ENCODE data around the gene FOXJ1. TPM values are rescaled to one million over a fixed set of nuclear protein-coding genes. Genes with fewer than 3 reads are reported as not detected.

The FOXJ1 gene
- total and polyA plus RNA-seq, 2 of the 13 experiments (the other 11 are each of a cell fraction or from before 2014, with no cell fraction given): 0.98 to 1.6 TPM

GRCh38 chr17:76132574-76133338 lies 8.3 kb downstream of the FOXJ1 start (continued):
- TF ChIP-seq ZHX2 (IDR thresholded peaks at IDR 0.05; ENCODE audit: low read depth) (no peak), ZHX2 (CRISPR knock-in tag; IDR thresholded peaks at IDR 0.05; ENCODE audit: borderline replicate concordance) (no peak), CEBPZ (IDR thresholded peaks at IDR 0.05; ENCODE audit: low read length) (no peak), HBP1 (CRISPR knock-in tag; IDR thresholded peaks at IDR 0.05; ENCODE audit: low read depth) (no peak), DDIT3 (CRISPR knock-in tag; IDR thresholded peaks at IDR 0.05) (no peak), AKNA (CRISPR knock-in tag; IDR thresholded peaks at IDR 0.05; ENCODE audit: borderline replicate concordance) (no peak), HMG20B (CRISPR knock-in tag; conservative IDR thresholded peaks at IDR 0.05) (peak; percentile 79), ZNF598 (CRISPR knock-in tag; IDR thresholded peaks at IDR 0.05; ENCODE audit: borderline replicate concordance) (no peak), CCDC6 (CRISPR knock-in tag; IDR thresholded peaks at IDR 0.05) (no peak), NFKBIZ (CRISPR knock-in tag; IDR thresholded peaks at IDR 0.05) (no peak)
